H1 (cell line): ENCODE measurements around the gene KCNQ2.

ENCODE experiments used
- NRF1 ChIP-seq: IDR thresholded peaks from 2 replicates; pipeline ENCODE4 v1.6.1; 2011; ENCODE audit warnings: mild to moderate bottlenecking, low read depth, low read length, improper control_type of control experiment
- POLR2AphosphoS5 ChIP-seq: IDR thresholded peaks from 2 replicates; pipeline ENCODE4 v1.6.1; 2011; ENCODE audit warnings: low read depth, low read length

- TF ChIP-seq POLR2AphosphoS5 (no peak), NRF1 (no peak)
Observed at GRCh38 chr20:63369024-63369530, 103.4 kb downstream of the KCNQ2 start.
